ENCODE results near the gene FBXO3.
"Not testable (repeated sequence)": the region's sequence is repeated elsewhere in the genome, so short reads cannot be mapped to it uniquely, and the experiment has no call there.

Gene FBXO3

GRCh38 chr11:33772300-33772699 is 2.0 kb downstream of the FBXO3 start:
- DNase-seq = no peak

- DNase-seq = no peak
These were observed 4.1 kb downstream of the FBXO3 start for GRCh38 chr11:33770236-33770635.

- no peak for DNase-seq
These were observed 4.8 kb downstream of the FBXO3 start for GRCh38 chr11:33769542-33769941.

DNA sequence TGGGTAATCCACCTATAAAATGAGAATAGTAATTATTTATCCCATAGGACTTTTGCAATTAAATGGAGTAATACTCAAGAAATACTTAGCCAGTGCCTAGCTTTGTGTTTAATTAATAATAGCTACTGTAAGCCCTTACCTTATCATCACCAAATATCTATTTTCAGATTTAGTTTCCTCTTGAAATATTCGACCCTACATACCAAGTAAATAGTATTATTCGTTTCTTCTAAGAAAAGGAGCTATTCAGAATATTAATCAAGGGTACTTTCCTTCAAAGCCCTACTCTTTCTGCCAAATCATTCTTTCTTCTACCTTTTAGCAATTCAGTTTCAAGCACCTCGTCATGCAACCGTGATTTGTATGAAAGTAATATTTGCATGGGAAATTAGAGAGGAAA is 6.7 kb downstream of the FBXO3 start:
- DNase-seq = no peak

GRCh38 chr11:33766085-33766484 is 8.2 kb downstream of the FBXO3 start:
- no peak for DNase-seq

DNA sequence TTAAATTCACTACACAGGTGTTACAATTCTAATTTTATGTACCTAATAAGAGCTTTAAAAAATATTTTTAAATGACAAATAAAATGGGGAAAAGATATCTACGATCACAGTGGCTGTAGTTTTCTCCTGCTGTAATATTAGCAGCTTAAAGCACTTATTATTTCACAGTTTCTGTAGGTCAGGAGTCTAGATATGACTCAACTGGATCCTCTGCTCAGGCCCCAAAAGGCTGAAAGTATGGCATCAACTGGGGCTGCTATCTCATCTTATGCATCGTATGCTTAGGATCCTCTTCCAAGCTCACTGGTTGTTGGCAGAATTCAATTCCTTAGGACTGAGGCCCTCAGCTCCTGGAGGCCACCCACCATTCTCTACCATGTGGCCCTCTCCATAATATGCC is 12.8 kb downstream of the FBXO3 start:
- no peak for DNase-seq

DNA sequence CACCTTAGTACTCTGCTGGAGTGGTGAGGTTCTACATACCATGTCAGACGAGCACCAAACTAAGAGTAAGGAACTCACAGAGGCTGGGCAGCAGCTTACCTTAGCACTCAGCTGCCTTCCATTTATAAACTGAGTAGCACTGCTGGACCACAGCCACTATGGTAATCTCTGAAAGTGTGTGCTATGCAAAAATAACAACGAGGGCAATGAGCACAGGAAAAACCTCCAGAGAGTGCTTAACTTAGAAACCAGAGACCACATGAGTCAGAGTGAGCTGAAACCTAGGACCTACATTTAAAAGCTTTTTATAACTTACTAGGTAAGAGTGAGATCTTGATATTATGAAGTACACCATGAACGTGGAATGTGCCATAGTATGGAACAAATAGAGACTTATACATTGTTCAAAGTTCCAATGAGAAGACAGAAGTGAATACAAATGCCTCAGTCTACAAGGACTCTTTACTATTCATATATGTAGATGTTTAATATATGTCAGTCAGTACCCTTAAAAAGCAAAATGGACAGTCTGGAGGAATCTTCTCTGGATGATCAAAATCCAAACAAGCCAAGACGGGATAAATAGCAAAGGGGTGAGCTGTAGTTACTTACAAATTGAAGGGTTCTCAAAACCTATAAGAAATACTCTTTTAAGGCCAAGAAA is 20.9 kb downstream of the FBXO3 start:
- no peak for DNase-seq

DNA sequence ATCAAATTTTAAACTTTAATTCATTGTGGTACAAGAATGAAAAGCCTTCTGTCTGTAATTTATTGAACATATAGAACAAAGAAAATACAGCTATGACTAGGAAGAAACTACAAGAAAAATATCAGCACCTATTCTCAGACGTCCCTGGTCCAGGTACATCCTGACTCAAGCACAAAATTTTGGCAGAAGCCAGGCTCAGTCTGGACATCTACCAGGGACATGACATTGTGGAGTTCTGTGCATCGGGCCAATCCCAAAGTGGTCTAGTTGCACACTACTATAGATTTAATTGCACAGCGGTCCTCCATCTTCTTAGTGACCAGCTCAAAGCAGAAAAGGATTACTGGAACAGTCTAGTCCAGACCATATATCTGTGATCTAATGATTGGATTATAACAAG is 22.4 kb downstream of the FBXO3 start:
- no peak for DNase-seq

DNA sequence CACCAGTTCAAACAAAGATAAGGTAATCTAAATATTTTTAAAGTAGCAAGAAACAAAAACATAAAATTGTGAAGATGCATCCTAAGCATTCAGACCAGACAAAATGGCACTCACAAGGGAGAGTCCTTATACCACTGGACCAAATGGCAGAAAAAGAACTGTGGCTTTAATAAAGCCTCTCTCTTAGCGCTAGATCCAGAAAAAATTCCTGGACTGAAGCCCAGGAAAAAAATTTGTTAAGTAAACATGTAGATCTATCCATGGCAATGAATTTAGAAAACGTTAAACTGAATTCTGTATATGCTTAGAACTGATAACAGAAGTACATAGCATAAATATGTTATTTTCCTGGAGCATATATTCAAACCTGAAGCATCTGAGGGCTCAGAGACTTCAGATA is 26.3 kb downstream of the FBXO3 start:
- DNase-seq = no peak

DNA sequence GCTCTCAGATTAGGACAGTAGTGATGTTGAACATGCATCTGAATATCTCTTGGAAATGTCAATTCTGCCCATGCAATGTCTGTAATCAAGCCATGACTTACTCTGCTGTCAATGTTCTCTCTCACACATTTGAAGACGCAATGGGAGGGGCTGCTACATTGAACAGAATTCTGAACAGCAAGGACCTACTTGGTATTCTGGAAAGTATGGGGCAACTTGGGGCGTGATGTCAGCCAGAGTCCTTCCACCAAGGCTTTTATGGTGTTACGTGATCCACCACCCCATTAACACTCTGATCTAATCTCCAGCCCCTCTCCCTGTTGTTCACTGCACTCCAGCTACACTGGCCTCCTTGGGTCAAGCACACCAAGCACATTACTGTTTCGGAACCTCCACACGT is 31.0 kb downstream of the FBXO3 start:
- DNase-seq = no peak

DNA sequence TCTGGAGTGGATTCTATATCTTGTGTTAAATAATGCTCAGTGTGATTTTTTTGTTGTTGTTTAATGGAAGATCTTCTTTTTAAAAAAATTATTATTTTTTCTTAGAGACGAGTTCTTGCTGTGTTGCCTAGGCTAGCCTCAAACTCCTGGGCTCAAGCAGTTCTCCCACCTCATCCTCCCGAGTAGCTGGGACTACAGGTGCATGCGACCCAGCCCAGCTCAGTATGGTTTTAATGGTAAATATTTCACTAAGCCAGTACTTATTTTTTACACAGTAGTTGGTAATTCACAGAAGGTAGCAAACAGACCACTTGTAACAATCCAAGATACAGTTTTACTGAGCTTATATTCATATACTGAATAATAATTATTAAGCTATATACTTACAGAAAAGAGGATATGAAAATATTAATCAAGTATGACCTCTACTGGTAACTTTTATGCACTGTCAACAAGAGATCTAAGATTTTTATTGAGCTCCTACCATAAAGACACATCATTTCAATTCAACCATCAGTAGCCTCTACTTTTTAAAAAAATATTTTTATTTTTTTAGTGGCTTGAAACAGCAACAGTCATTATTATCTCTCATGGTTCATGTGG is 32.0 kb downstream of the FBXO3 start:
- DNase-seq = no peak

DNA sequence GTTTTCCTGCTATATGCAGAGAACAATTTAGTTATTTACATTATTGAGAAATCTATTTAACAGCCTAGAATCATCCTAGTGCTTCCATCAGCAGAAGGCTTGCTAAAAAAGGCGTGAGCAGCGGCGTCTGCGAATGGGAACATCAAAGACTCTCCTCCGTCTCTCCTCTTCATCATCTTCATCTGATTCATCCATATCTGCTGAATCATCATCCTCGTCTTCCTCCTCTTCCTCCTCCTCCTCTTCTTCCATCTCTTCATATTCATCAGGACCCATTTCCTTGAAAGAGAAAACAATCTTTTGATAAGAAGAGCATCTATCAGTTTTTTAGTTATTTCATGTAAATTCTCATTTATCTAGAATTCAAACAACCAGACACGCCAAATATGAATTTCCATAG is 32.5 kb downstream of the FBXO3 start:
- DNase-seq = no peak

GRCh38 chr11:33737362-33737821 is 36.9 kb downstream of the FBXO3 start:
- no peak for DNase-seq

DNA sequence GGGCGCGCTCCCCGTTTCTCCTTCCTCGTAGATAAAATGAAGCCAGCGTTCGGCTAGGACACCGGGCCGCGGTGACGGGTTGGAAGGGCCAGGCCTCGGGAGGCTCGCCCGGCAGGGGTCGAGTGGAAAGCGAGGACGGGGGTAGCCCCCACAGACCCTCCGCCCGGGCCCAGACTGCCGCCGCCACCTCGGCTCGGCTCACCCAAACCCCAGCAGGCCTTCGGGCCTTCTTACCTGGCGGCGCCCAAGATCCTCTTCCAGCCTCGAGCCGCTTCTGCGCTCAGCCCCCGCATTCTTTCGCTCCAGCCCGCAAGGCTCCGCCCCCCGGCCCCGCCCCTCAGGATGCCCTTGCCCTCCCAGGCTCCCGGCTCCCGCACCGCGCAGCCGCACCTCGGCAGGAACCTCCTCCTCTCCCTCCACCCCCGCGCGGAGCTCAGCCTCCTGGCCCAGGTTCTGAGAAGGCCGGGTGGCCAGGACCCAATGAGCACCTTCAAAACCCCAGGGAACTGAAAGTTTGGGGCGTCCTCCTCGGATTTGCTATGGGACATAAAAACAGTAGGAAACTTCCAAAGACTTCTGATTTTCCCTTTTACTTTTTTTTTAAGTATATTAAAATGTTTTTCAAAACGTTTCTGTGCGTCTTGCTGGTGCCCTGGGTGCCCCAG is 38.0 kb downstream of the FBXO3 start, which contains the start of gene CD59:
TSS of gene CD59 (minus strand) at position 276 of the 665 bp plus-strand sequence. CDS start 13,978 bp downstream, outside the sequence.
- peak; percentile 94 for DNase-seq

- DNase-seq = peak; percentile 36
These were observed 38.8 kb downstream of the FBXO3 start for GRCh38 chr11:33735271-33736147.

DNA sequence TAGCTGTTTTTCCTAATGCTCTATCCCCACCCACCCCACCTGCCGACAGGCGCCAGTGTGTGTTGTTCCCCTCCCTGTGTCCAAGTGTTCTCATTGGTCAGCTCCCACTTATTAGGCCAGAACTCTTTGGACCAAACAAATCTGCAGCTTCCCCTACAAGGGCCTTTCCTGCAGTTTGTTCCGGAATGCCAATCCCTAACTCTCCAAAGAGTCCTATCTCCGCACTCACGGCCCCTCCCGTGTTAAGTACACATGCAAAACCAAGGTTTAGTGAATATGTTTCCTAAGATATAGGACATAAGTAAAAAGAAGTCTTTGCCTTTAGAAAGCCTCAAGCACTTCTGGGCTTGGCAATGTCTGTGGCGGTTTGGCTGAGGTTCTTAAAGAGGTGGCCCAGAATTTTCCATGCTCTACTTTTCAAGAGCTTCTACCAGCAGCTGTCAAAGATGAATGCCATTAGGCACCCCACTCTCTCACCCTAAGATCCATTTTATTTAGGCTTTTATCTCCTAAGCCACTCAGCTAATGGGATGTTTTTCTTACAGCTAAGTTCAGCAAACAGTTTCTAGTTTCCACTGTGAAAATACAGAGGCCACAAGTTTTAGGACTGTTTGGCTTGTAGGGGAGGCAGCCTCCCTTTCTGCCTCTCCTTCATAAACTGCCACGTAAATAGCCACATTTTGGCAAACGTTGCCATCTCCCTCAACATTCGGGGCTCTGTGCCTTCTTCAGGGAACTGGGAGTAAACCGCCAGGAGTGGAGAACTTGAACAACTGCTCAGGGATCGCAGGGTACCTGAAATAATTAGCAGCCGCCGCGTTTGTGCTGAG is 39.7 kb downstream of the FBXO3 start:
- DNase-seq = no peak

GRCh38 chr11:33733980-33734379 is 40.3 kb downstream of the FBXO3 start:
- no peak for DNase-seq

- peak; percentile 19 for DNase-seq
These were observed 42.4 kb downstream of the FBXO3 start for GRCh38 chr11:33731723-33732531.

- DNase-seq = no peak
These were observed 43.6 kb downstream of the FBXO3 start for GRCh38 chr11:33730716-33731115.

- not testable (repeated sequence) for DNase-seq
These were observed 45.2 kb downstream of the FBXO3 start for GRCh38 chr11:33729072-33729664.

- not testable (repeated sequence) for DNase-seq
These were observed 46.8 kb downstream of the FBXO3 start for GRCh38 chr11:33727539-33727938.
